DND-41 (cell line): ENCODE data around the gene TTLL10.

Source experiments
- EZH2 ChIP-seq: IDR thresholded peaks from 3 replicates; pipeline ENCODE4 v1.6.1; 2012; ENCODE audit warnings: borderline replicate concordance, low read depth, mild to moderate bottlenecking, moderate library complexity, low read length, inconsistent platforms; ENCODE audit not compliant: severe bottlenecking
- TF ChIP-seq, protein P1 (sequence below): IDR thresholded peaks from 2 replicates; pipeline ENCODE4 v1.5.1; 2012; ENCODE audit warnings: borderline replicate concordance, low read length, moderate library complexity, mild to moderate bottlenecking; ENCODE audit not compliant: poor library complexity, severe bottlenecking; ENCODE audit errors: extremely low read depth

GRCh38 chr1:1157033-1157365 lies 16.7 kb upstream of the TTLL10 start:
- TF ChIP-seq, protein P1, sequence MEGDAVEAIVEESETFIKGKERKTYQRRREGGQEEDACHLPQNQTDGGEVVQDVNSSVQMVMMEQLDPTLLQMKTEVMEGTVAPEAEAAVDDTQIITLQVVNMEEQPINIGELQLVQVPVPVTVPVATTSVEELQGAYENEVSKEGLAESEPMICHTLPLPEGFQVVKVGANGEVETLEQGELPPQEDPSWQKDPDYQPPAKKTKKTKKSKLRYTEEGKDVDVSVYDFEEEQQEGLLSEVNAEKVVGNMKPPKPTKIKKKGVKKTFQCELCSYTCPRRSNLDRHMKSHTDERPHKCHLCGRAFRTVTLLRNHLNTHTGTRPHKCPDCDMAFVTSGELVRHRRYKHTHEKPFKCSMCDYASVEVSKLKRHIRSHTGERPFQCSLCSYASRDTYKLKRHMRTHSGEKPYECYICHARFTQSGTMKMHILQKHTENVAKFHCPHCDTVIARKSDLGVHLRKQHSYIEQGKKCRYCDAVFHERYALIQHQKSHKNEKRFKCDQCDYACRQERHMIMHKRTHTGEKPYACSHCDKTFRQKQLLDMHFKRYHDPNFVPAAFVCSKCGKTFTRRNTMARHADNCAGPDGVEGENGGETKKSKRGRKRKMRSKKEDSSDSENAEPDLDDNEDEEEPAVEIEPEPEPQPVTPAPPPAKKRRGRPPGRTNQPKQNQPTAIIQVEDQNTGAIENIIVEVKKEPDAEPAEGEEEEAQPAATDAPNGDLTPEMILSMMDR, result no peak
- no peak for TF ChIP-seq EZH2
